DMS79 treated with DMSO at 0.1 percent for 48 hours (cell line): ENCODE results near the gene CADM1.

Source experiments
- DNase-seq: peaks from one replicate; lab custom pipeline; 2025; lab: John Stamatoyannopoulos, UW

CADM1 gene

DNA sequence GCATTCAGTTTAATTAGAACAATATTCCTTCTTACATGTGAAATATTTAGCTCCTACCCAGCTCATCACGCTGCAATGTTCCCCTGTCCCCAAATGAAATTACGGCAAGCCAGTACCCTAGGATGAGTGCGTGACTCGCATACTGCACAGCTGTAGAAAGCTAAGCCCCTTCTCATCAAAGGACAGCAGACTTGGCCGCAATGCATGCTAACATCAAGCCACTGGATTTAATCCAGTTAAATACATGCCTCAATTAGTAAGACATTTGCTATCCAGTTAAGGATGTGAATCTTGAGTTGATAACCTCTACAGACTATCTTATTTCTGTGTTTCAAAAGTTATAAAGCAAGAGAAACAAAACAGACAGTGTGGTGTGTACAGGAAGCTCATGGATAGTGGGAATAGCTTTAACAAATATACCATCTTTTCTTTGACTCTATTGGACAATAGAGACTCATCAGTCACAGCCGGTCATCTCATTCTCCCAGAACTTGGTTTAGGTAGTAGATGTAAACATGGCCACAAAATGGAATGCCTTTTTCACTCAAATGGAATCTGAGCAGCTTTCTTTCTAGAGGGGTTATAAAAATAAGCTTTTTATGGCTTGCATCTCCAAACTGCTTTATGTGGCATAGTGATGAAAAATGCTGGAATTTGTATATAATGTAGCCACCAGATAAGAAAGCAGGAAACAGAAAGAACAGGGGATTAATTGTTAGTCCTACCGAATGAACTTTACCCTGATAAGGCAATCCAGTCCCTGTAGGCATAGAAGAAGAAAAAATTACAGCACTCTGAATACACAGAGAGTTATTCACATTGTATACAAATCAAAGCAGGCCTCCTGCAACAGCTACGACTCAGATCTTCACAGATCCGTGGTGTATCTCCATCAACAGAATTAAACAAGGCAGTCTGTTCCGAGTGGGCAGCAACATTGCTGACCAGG is 224.1 kb downstream of the CADM1 start:
- no peak for DNase-seq

DNA sequence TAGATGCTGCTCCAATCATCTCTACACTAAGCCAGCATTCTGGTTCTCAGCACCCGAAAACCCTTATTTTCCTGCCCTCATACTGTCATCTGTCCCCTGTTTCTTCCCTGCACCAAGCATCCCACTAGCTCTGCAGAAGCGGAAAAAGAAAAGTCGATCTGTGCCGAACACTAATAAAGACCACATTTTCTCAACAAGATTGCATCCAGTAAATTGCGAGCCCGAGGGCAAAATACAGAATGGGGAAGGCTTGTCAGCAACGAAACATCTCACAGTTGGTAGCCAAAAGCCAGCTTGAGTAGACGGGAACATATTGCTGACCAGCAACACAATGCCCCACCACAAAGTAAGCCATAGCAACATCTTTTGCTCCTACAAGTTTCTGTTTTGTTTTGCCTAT is 227.4 kb downstream of the CADM1 start:
- no peak for DNase-seq

DNA sequence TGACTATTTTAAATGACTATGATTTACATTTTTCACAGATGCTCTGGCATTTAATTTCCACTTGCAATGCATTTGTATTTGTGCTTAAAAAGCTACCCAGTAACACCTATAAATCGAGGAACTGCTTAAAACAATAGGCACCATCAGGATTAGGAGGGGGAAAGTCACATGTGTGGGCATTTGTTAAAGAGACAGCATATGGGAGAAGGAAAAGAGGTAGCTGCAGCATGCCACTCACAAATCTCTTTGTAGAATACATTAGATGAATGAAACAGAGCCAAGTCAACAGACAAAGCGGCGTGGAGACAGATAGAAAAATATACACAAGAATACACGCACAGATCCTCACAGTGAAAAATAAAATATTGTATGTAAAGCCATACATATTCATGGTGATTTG is 228.0 kb downstream of the CADM1 start:
- DNase-seq, result no peak

- DNase-seq, result no peak
These were observed 229.2 kb downstream of the CADM1 start for GRCh38 chr11:115275045-115275444.

DNA sequence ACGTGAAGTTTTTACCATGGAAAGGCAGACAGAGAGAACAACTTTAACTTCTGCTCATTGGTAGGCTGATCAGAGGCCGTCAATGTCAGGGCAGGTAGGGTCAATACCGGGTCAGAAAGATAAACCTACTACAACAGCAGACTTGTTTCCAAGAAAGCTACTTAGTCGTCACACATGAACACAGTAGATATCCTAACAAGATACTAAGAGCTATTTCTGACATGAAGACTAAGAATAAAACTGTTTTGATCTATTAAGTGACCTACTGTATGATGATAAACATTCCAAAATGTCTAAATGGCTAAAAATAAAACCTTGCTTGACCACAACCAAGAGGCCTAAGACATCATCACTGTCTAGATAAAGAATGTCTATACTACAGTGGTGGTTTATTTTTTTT is 231.3 kb downstream of the CADM1 start:
- no peak for DNase-seq

GRCh38 chr11:115271643-115272042 is 232.6 kb downstream of the CADM1 start:
- DNase-seq, result no peak

DNA sequence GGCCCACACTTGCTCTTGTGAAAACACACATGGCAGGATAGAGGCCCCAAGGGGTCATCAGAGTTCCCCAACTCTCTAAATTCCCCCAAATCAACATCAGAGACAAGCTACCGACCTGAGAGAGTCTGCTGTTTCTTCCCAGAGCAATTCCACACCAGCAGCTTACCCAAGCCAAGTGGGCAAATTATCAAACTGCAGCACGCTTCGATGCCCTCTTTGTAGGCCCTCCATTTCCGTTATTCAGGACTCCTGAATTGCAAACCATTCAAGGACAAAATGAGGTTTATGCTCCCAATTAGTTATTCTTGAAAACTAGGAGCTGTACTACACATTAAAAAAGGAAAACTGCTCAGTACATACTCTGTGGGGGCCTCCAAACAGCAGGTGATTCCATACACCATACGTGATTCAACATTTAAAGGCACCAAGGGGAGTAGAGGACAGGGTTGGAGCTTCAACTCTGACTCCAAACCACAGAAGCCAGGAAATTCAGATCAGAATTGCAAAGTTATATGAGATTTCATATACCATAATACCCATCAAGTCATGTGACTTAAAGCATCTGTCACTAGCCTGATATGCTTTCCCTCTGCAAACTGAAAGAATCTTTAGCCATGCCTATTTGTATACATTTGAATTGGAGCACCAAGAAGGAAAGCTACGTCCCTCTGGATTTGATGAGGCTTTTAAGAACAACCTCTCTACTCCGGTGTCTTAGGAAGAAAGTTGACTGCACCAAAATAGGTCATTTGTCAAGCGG is 234.8 kb downstream of the CADM1 start:
- no peak for DNase-seq

- no peak for DNase-seq
These were observed 236.3 kb downstream of the CADM1 start for GRCh38 chr11:115267871-115268270.

DNA sequence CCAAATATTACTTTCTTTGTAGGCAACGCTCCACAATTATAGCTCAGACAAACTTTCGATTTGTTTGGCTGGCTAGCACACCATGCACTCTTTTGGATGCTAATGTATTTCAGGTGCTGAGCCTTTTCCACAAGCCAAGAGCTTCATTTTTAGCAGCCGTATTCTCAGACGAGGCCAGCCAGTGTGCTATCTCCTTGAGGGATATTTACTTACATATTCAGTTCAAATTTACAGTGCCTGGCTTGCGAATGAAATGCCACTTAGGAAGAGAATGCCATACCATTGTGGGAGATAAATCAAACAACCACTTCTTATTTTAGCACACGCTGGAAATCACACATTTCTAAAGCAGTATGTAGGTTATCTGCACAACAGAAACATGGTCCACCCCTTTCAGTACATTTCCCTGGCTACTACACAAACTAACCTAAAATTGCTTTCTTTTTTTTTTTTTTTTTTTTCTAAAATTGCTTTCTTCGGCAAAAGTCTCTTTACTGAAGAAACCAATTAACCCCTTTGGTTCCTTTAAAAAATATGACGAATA is 236.9 kb downstream of the CADM1 start:
- no peak for DNase-seq

DNA sequence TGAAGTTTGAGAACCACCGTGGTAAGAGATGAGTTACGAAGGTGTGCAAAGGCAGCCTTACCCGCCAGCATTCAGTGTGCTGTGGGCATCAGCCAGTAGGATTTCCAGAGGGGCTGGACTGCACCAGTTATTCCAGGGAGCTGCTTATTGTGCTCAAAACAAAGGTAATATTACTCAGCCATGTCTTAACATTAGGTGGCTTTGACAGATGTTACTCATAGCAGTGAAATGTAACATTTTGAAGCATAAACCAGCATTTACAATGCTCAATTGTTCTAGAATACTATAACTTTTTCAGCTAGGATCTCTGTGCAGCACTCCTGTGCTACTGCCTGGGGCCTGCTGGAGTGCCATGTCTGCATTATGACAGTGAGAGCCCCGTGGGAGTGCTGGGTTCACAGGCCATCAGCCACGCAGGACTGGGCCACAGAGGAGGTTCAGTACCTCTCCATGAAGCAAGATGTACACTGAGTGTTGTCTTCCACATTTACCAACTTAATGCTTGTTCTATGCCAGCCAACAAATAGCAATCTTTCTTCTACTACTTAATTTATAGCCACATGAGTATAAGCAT is 238.1 kb downstream of the CADM1 start:
- DNase-seq, result no peak

DNA sequence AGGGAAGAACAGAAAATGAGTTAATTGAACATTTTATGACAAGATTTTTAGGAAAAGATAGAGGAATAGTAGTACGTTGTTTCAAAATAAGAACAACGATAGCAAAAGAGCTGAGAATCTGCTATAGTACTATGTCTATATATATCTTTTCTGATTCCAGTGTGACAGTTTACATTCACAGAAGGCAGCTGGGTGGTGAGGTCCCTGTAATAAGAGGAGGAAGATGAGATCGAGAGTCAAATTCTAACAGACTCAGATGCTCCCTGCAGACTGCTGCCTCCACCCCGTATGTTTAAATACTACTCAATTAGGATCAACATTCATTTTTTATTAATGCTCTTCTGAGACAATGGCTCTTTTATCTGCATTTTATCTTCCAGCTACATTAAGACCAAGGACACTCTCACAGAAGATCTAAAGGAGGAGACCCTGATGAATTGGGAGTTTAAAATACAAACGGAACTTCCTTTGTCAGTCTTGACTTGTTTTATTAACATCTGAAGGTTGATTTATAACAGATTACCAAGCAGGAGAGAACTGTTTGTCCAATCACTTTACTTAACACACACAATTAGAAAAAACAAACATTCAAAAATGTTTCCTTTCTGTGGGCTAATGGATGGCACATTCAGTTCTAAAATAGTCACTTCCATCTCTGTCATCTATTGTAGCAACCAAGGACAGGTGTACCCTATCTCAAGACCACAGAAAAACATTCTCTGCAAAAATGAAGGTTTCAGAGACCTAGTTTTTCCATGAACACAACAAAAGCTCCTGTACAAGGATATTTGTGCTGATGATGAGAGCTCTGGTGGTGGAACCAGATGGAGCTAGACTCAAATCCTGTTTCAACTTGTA is 240.2 kb downstream of the CADM1 start:
- no peak for DNase-seq

- DNase-seq, result no peak
These were observed 246.0 kb downstream of the CADM1 start for GRCh38 chr11:115258216-115258615.

DNA sequence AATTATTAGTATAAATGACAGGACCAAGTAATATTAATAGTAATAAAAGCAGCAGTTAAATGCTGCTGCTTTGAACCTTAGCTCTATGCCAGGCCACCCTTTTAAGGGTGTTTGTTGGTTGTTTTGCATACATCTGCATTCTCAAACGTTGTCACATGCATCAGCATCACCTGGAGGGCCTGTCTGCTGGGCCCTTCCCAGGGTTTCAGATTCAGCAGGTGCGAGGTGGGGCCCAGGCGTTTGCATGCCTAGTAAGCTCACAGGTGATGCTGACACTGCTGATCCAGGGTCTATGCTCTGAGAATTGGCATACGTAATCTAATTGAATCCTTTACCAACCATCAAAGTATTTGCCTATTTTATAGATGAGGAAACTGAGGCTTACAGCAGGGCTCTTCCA is 246.5 kb downstream of the CADM1 start:
- DNase-seq, result no peak

DNA sequence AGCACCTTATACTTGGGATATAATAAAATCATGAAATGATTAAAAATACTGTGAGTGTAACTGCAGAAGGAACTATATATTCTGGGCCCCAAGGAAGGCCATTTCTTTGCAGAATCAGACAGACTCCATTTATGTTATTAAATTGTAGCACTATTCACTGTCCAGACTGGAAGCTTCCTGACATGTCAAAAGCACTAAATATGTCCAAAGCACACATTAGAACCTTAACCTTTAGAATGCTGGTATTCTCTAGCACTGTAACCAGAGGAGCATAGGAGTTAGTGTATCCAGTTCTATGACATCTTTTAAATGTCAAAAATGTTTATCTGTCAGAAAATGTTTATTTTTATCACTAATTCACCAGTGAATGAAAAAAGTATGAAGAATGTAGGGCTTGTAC is 246.9 kb downstream of the CADM1 start:
- DNase-seq, result no peak

GRCh38 chr11:115256397-115257197 is 247.6 kb downstream of the CADM1 start:
- peak; percentile 13 for DNase-seq

DNA sequence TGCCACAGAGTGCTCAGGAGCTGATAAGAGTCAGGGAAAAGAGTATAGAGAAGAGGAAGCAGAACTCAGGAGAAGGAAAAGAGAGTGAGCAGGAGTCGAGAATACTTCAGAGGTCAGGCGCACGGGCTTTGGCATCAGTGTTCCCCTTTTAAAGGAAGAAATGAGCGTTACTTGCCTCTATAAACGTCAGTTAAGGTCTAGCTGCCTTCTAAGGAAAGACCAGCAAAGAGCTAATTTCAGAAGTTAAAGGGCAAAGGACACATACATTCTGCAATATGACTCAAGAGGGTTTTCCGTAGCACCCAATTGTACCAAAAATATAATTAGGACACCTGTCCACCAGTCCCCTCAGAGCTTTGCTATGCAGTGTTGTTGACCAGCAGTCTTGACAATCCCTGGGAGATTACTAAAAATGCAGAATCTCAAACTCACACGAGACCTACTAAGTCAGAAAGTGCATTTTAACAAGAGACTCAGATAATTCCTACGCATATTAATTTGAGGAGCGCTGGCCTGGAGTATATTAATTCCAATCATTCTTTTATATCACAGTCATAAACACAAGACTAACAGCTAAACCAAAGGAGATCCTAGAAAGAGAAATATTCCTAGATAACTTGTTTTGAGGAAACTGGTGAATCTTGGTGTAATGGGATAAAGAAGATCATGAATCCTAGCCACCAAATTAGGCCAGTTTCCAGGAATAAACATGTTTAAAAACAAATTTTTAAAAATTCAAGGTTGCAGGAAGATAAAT is 249.0 kb downstream of the CADM1 start:
- no peak for DNase-seq

DNA sequence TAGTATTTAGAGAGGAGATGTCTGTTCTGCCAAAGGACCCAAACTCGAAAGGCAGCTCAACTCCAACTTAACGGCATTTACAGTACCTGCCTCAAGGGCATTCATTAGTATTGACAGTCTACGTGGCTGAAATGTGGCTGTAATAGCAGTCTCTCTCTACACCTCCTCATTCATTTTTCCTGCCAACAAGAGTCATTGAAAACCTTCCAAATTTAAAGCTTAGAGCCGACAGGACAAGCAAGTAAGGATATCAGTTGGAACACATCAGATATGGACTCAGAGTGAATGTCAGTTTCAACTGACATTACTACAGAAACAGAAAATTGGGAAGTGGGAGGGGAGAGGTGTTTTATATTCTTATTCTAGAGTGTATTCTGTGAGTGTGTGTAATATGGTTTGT is 253.1 kb downstream of the CADM1 start:
- no peak for DNase-seq

GRCh38 chr11:115249061-115249578 is 255.1 kb downstream of the CADM1 start:
- no peak for DNase-seq

DNA sequence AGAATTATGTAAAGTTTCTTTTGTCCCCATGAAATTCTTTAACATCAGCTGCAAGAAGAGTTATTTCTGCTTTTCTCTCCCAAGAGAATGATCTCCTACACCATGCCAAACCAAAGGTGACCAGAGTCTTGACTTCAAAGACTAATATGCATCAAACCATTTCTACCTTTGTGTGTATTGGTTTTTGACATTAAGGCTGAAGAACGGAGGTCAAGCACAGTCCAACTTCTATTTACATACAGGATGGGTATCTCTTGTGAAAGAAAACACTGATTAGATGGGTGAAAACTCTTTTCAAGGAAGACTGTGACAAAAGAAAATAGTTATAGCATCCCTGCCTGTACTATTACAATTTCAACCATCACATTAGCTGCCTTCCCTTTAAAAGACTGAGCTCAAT is 256.3 kb downstream of the CADM1 start:
- no peak for DNase-seq

GRCh38 chr11:115247361-115247760 is 256.9 kb downstream of the CADM1 start:
- no peak for DNase-seq
